ENCODE measurements around the gene SAFB.

Gene SAFB

DNA sequence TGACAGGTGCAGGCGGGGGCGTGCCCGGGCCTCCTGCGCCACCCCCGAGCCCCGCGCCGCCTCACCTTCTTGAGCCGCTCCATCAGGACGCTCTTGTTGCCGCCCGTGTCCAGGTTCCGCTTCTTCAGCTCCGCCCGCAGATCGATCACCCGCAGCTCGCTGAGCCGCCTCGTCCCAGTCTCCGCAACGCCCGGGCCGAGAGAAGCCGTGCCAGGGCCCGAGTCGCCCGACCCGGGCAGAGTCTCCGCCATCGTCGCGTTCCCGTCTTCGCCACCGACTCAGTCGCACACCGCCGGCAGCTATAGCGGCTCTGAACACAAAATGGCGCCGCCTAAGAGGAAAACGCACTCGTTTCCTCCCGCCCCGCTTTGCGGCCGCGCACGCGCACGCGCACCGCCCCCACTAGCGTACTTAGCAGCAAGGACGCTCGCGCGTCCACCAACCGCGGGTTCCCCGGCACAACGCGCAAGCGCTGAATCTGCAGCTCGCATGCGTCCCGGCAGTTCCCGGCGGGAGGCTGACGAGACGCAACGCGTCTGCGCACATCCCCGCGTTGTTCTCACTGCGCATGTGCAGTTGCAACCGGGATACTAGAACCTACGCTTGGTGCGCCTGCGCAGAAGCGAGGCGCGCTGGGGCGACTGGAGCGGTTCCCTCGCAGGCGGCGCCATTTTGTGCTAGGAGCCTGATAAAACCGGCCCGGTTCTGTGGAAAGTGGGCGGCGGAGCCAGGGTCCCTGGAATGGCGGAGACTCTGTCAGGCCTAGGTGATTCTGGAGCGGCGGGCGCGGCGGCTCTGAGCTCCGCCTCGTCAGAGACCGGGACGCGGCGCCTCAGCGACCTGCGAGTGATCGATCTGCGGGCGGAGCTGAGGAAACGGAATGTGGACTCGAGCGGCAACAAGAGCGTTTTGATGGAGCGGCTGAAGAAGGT is at the start of gene SAFB, which contains the start of gene SAFB2:
TSS of gene SAFB (plus strand) at position 619 of the 932 bp plus-strand sequence. CDS start at position 742, 123 bp downstream.
TSS of gene SAFB2 (minus strand) at position 312 of the 932 bp plus-strand sequence. CDS start at position 251, 61 bp downstream.
- peak; percentile 92 for DNase-seq

DNA sequence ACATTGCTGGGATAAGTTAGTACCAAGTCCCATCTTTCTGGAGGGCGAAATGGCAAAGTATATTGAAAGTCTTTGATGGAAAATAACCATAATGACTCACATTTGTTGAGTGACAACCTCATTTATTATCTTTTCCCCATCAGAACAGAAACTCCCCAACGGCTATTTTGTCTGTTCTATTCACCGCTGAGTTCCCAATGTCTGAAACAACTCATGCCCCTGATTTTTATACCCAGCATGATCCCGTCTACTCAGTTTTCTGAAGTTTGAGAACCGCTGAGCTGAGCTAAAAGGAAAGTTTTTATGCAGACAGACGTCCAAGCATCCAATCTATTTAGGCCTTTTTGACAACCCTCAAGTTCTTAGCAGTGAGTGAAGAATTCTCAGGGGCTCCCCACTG is 47.3 kb upstream of the SAFB start:
- DNase-seq: no peak

DNA sequence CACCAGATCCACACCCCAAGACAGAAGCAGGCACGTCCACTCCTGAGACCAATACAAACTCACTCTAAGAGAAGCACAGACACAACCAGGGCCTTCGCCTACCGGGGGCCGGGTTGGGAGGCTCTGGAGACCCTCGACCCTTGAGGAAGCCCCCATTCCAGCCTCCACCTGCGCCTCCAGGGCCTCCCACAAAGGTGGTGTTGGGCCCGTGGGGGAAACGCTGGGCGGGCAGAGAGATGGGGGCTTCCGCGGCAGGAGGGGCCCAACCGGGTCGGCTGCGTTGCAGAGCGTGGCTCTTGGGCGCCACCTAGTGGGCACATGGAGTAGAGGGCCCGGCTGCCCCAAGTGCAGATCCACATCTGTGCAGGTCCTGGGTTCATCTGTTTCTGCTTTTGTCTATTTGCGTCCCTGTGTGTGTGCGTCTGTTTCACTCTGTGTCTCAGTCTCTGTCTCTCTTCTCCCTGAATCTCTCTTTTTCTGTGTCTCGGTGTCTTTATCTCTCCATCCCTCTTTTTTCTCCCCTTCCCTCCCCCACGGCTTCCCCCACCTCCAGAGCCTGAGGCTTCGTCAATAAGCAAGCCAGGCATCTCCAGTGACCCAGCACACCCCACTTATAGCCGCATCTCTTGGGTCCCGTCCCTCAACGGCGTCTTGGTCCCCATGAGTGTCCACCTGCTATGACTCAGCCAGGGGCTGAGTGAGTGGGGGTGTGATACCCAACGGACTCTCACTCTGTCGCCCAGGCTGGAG is 44.6 kb upstream of the SAFB start:
- no peak for DNase-seq

DNA sequence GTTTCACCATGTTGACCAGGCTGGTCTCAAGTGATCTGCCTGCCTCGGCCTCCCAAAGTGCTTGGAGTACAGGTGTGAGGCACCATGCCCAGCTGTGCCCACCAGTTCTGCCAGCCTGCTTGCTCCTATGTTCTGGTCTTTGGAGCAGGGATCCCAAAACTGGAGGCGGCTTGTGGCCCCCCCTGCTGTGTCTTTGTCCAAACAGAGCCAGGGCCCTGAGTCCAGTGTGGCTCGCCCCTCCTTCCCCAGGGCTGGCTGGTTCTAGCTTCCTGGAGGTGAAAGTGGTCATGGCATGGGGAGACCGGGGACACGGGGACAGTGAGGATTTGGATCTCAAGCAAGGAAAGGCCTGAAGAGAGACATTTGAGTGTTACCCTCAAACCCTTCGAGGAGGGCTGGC is 43.6 kb upstream of the SAFB start:
- DNase-seq: no peak

DNA sequence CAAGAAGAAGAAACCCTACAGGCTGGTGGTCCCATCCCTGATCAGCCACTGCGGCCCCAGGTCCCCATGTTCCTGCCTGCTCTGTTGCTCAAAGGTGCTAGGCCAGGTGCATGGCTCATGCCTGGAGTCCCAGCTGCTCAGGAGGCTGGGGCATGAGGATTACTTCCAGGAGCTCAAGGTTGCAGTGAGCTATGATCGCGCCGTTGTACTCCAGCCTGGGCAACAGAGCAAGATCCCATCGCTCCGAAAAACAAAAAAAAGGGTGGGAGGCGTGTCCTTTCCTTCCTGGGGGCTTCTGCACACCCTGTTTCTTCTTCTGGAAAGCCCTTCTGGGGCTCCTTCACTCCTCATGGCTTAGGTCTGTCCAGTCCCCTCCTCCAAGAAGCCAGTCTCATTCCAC is 43.2 kb upstream of the SAFB start:
- DNase-seq: no peak

DNA sequence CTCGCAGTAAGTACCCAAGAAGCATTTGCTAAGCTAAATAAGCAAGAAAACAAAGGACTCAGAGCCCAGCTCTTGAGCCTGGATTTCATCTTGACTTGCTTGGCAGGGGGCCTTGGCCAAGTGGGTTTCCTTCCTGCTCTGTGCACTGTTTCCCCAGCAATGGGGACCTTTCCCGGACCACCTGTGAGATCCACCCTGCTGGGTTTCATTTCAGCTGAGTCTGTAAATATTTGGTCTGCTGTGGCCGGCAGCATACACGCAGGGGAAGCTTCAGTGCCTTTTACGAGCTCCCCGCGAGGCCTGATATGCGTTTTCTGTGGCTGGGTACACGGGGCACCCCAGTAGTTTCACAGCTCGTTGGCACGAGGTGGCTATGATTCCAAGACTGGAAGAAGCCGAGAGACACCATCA is 42.7 kb upstream of the SAFB start:
- no peak for DNase-seq

DNA sequence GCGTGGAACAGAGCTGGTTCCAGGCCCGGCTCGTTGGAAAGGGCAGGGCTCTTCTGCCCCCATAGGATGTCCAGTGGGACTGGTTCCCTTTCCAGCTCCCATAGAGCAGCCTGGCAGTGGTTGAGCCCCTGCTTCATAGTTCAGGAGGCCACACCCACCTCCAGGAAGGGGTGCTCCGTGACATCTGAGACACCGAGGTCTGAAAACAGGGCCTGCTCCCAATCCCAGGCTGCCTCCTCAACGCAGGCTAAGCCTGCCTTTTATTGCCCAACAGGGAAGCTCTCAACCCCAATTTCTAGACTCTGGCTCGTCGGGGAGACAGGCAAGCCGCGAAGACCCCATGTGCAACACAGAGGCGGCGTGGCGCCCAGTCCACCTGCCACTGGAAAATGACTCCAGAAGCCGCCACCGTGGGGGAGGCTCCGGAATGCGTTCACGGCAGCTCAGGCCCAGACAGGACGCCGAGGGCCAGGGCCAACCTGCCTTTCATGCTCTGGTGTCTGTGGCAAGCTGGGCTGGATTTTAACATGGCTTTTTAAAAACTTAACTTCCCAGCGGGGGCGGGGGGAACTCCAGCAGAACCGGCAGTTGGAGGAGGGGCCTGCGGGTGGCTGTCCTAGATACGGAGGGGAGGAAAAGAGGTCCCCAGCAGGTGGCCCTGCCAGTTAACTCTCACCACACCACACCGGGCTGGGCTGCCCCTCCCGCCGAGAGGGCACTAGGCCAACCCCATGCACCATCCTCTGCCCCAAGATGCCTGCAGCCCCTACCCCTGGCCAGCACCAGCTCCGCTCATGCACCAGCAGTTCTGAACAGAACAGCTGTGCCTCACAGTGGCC is 37.2 kb upstream of the SAFB start:
- DNase-seq: no peak

DNA sequence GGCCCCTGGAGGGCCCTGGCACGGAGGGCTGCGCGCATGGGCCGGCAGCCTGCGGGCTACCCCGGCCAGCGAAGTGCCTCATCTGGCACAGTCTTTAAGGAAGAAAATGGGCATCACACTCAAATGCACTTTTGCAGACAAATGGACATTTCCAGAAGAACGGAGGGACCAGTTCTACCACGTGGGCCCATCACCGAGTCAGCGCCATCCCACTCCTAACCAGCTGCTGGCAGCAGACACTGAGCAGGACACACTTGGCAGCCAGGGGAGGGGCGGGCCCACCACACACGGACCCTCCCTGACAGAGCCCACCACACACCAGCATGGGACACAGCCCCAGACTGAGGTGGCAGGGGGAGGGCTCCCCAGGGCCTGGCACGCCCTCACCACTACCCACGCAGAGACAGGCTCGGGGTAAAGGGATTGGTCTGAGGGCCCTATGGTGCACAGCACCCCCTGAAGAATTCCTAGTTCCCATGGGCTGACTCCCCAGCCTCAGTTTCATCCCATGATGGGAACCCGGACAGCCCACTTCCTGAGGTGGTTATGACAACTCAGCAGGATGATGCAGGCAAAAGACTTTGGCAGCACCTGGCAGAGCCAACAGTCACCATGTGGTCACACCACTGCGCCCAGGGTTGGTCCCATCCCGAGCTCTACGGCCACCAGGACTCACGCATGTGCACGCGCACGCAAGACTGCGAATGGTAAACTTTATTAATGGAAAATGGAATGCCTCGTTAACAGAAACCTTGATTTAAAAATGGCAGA is 36.4 kb upstream of the SAFB start:
- DNase-seq: no peak

DNA sequence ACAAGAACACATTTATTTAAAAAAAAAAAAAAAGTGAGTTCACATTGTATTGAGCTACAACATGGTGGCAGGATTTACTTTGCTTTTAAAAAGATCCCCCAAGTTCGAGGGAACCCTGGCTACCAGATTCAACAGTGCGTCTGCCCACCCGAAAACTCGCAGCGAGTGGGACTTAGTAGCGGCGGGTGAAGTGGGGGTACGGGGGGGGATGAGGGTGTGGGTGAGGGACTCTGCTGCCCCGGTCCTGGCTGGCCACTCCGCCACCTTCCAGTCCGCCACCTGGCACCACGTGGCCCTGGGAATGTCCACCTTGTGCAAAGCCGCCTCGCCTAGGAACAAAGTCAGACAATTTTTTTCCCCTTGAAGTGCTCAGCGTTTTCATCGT is 35.8 kb upstream of the SAFB start:
- DNase-seq: no peak

DNA sequence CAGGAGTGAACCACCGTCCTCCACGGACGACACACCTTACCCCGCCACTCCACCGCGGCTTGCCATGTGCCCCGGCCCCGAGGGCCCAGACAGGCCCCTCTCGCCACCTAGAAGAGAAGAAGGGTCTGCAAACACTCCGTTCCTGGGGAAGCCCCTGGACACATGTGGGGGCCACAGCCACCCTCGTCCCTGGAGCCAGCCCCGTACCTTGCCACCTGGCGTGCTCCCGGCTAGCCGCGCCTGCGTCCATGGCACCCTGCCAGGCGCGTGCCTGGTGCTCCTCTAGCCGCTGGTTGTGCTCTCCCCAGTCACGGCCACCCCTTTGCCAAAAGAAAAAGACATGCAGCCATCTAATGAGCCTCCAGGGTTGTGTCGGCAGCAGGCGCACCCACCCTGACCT is 35.2 kb upstream of the SAFB start:
- no peak for DNase-seq

DNA sequence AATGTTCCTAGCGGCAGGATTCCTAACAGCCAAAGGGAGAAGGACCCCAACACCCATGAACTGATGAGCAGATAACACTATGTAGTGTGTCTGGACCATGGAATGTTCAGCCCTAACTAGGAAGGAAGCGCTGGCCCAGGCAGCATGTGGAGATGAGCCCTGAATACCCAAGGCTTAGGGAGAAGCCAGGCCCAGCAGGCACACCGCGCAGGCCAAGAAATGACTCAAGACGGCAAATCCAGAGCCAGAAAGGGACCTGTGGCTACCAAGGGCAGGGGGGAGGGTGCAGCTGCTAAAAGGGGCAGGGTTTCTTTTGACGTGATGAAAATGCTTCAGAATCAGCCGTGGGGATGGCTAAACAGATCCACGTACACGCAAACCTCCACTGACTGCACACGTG is 34.4 kb upstream of the SAFB start:
- no peak for DNase-seq

DNA sequence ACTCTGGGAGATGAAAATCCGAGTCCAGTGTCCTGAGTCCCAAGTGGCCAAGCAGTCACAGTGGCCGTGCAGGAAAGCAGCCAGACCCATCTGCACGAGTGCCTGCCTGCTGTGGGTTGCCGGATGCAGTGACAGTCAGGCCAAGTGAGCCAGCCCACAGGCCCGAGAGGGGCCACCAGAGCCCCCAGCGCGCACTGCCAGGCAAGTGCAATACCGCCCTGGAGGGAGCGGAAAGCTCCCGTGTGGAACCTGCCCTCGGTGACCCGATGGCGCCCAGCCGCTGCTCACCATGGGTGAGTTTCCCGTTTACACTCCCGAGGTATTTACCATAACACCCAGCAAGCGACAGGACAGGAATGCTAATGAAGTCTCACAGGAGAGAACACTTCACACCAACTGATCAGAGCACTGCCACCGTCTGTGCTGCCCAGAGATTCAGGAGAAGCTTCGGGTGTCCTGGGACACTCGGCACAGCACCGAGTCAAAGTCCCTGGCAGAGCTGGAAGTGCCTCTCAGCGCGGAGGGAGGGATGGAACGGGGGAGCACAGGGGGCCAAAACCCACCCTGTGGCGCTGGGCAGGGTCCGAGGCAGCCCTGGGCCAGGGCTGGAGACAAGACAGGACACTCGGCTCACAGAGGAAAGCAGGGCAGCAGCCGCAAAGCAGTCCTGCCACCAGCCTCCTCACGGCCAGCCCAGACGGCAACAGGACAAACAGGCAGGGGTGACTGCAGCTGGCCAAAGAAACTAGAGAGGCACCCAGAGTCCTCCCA is 33.8 kb upstream of the SAFB start:
- DNase-seq: no peak

DNA sequence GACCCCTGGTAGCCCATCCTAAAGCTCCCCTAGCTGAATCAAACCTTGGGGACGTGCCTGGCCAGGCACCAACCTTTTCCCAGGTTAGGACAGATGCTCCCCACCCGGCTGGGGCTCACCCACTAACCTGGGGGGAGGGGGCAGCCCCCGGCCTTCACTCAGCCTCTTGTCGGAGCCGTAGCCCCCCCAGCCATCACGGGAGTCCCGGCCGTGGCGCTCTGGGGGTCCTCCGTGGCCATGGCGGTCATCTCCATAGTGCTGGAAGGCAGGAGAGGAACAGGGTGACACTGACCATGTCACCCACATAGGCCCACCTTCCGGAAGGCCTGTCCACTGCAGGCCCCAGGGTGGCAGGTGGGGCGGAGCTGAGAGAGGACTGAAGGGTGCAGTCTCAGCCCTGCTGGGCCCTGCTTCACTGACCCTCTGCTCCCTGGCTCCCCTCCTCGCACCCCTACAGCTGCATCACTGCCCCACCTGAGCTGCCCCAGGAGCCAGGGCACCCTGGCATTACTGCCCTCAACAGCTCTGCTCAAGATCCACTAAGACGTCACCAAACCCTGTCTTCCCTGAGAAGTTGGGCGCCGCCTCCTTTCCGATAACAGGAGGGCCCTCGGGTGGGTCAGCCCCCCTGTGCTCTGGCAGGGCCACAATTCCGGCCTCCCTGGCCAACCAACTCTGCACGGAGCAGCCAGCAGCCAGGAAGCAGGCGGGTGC is 32.6 kb upstream of the SAFB start:
- no peak for DNase-seq

DNA sequence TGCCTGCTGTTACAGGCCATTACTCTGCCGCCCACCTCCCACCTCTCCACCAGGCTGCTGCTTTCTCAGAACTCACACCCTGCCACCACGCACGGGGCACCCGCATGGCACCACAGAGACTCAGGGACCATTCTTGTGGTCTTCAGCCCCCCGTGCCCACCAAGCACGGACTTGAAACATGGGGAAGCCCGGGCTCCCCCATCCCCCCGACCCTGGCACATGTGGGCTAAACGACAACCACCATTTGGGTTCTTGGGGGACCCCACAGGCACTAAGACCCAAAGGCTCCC is 32.1 kb upstream of the SAFB start:
- DNase-seq: no peak

DNA sequence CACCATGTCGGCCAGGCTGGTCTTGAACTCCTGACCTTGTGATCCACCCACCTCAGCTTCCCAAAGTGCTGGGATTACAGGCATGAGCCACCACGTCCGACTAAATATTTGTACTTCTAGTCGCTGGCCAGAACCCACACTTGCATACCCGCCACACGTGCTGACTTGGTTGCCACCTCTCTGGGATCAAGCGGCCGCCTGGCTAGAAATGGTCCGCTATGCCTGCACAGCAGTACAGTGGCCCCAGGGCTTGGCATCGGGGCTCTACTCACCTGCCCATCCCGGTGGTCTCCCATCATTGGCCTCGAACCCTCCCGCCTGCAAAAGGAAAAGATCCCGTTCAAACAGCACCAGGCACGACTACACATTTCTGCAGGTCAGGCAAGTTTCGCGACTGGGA is 31.4 kb upstream of the SAFB start:
- no peak for DNase-seq

DNA sequence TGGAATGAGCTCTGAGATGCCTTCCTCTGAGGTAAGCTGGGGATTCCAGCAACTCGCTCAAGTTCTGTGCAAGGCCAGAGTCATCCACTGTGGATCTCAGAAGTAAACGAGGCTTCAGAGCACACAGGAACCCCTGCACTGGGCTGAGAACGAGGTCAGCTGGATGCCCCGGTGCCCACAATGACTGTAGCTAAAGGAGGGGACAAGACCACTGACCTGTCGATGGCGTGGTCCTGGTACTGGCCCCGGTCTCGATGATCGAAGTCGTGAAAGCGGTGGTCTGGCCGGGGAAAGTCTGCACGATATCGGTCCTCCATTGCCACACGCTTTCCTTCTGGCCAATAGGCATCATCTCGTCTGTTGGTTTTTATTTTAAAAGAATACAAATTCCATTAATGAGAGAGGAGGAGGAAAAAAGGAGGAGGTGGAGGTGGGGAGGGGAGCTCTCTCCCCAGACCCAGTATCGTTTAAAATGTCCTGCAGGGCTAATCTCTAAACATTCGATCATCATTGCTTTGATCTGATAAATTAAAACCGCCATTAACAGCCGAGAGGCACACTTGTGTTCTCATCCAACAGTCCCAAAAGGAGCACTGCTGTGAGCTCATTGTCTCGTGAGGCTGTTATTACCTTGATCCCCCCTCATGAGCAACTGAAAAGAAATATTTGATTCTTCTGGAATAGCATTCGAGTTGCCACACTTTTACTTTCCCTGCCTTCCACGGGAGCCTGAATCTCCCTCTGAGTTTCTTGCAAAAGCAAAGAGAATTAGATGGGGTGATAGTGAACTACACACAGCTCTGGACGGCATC is 30.1 kb upstream of the SAFB start:
- DNase-seq: no peak

DNA sequence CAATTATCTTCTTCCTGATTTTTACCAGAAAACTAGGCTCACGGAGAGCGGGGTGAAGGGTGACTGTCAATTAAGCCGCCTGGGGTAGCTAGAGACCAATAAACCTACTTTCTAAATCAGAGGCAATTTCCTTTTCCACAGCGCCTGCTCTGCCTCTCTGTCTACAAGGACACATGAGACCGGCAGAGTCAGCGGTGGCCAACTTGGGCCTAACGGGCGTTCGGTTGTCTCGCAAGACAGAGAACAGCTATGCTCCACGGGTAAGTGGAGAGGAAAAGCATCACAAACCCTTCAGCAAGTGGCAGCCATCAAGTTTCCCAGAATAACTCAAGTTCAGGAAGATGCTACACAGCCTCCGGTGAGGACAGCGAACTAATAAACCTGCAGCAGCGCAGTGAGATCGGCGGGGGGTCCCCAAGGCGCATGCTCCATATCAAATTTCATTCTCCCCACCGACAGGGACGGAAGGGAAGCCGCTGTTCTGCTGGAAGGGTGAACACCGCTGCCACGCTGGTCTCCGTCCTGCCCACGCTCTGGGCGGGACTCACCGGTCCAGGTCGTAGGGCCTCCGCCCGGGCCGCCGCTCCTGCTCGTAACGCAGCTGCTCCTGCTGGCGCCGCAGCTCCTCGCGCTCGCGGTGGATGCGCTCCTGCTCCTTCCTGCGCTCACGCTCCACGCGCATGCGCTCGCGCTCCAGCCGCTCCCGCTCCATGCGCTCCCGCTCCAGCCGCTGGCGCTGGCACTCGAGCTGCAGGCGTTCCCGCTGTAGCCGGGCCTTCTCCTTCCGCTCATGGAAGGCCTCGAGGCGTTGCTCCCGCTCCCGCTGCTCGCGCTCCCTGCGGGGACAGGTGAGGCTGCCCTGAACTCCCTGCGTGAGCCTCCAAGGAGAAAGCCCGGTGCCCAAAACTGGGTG is 29.3 kb upstream of the SAFB start:
- no peak for DNase-seq

DNA sequence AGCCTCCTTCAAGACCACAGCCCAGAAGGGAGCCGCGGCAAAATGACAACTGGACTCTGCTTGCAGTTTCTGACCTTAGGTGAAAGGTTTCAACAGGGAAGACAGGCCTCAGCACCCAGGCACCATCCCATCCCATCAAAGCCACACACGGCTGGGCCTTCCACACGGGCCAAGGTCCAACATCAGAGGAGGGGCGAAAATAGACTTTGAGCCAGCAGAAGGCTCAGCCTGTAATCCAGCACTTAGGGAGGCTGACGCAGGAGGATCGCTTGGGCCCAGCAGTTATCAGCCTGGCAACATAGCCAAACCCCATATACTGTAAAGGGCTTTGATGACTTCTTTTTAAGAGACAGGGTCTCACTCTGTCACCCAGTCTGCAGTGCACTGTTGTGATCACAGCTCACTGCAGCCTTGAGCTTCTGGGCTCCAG is 28.3 kb upstream of the SAFB start:
- no peak for DNase-seq

DNA sequence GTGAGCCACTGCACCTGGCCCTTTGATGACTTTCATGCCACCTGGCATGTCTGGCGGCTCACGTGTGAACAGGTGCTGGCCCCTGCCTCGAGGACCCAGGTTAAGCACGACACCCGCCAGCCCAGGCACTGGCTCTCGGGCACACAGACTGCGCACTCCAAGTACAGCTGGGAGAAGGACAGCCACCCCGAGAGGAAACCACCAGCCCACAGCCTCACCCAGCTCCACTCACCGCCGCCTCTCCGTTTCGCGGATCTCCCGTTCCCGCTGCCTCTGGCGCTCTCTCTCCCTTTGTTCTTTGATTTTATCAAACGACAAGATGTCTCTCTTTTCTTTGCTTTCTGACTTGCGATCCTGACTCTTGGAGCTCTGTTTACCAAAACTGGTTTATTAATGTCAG is 27.8 kb upstream of the SAFB start:
- DNase-seq: no peak
